Testis (tissue), 2 donors: ENCODE measurements around the gene GPR42.

ENCODE experiments used
- POLR2A ChIP-seq: fragments of 450-650 bp; IDR thresholded peaks from one replicate; pipeline ENCODE4 v1.6.1; 2017; ENCODE audit warnings: antibody characterized with exemption, mild to moderate bottlenecking, moderate library complexity
- TF ChIP-seq, protein P1 (sequence below), 3 experiments: fragments of 450-650 bp in 2 of 3; fragments of 200-600 bp in 1 of 3; sonication (generic) in 1 of 3; IDR thresholded peaks; one replicate each; pipeline ENCODE4 v1.5.1; 2016 to 2019; ENCODE audit warnings: antibody characterized with exemption in 3 of 3, mild to moderate bottlenecking in 2 of 3, moderate library complexity in 1 of 3

DNA sequence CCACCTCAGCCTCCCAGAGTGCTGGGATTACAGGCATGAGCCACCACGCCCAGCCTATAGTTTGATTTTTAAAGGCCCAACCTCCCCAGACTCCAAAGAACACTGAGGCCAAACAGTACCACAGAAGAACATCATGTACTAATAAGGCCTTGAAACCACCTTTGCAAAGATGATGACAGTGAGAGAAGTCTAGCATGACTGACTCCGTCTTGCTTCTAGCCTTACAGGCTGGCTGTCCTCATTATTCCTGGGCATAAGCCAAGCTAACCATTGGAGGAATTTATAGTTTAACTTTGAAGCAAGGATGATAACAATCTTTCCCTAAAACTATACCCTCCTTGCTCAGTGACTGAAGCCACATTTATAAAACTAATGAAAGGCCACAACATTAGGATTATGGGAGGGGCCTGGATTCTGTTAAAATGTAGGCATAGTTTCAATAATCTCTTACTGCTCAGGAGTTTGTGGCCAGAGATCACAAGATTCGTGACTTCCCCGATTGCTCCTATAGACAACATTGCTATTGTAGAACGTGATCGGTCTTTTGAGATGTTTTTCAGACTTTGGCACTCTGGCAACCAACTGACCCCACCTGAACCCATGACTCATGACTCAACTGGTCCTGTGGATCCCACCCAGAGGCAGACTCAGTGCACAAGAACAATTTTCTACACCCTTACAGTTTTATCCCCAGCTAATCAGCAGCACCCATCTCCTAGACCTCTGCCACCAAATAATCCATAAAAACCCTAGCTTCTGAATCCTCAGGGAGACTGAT, 17.6 kb downstream of the GPR42 start:
- TF ChIP-seq, protein P1, sequence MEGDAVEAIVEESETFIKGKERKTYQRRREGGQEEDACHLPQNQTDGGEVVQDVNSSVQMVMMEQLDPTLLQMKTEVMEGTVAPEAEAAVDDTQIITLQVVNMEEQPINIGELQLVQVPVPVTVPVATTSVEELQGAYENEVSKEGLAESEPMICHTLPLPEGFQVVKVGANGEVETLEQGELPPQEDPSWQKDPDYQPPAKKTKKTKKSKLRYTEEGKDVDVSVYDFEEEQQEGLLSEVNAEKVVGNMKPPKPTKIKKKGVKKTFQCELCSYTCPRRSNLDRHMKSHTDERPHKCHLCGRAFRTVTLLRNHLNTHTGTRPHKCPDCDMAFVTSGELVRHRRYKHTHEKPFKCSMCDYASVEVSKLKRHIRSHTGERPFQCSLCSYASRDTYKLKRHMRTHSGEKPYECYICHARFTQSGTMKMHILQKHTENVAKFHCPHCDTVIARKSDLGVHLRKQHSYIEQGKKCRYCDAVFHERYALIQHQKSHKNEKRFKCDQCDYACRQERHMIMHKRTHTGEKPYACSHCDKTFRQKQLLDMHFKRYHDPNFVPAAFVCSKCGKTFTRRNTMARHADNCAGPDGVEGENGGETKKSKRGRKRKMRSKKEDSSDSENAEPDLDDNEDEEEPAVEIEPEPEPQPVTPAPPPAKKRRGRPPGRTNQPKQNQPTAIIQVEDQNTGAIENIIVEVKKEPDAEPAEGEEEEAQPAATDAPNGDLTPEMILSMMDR (IDR thresholded peaks at IDR 0.05): no peak
- TF ChIP-seq POLR2A: no peak
